IMR-90 (cell line): Measurements from ENCODE around the gene ARID4B. TPM values are rescaled to one million over a fixed set of nuclear protein-coding genes. Genes with fewer than 3 reads are reported as not detected.

Experiments
- ATAC-seq: fragments of 200-7000 bp; cut with Tn5 transposase; 2 replicates; pipeline ENCODE4 v1.9.1; 2020; ENCODE audit warnings: low read depth, mild to moderate bottlenecking, moderate library complexity
- BruUV-seq: library from RNA; stranded (reverse); fragments of 400-500 nt; replicated peaks from 2 replicates; lab custom pipeline; 2021; lab: Mats Ljungman, UMichigan
- CTCF ChIA-PET: fragments of 300-600 bp; formaldehyde crosslinking; extraction: SDS; loops from one replicate; lab custom pipeline; 2021; ENCODE audit warnings: antibody characterized with exemption; lab: Yijun Ruan, JAX
- POLR2A ChIA-PET: fragments of 300-600 bp; sonication (Branson Sonifier 250); formaldehyde crosslinking; loops from one replicate; lab custom pipeline; 2022; ENCODE audit warnings: antibody characterized with exemption; ENCODE audit not compliant: unreplicated experiment; lab: Charles Lee
- DNase-seq: peaks from one replicate; pipeline ENCODE4 v3.0.0; 2013
- H2AFZ ChIP-seq: replicated peaks from 2 replicates; pipeline ENCODE3; 2013; ENCODE audit warnings: low read length, mild to moderate bottlenecking; ENCODE audit not compliant: poor library complexity
- H2AK5ac ChIP-seq: 2 replicates; pipeline ENCODE4 v1.6.1; 2013; ENCODE audit warnings: low read depth, low read length, inconsistent platforms
- H2AK9ac ChIP-seq: replicated peaks from 2 replicates; pipeline ENCODE3; 2013; ENCODE audit warnings: mild to moderate bottlenecking, low read depth, low read length, moderate library complexity; ENCODE audit not compliant: poor library complexity
- H2BK120ac ChIP-seq: 2 replicates; pipeline ENCODE4 v1.6.1; 2013; ENCODE audit warnings: low read depth, low read length, inconsistent platforms
- H2BK15ac ChIP-seq: 3 replicates; pipeline ENCODE4 v1.6.1; 2013; ENCODE audit warnings: low read depth, low read length, inconsistent platforms
- H2BK20ac ChIP-seq: 2 replicates; pipeline ENCODE4 v1.6.1; 2013; ENCODE audit warnings: low read depth, mild to moderate bottlenecking, inconsistent platforms, low read length, moderate library complexity
- H2BK5ac ChIP-seq: 2 replicates; pipeline ENCODE4 v1.6.1; 2013; ENCODE audit warnings: mild to moderate bottlenecking, low read depth, low read length, inconsistent platforms; ENCODE audit not compliant: poor library complexity, severe bottlenecking
- H3K14ac ChIP-seq: replicated peaks from 2 replicates; pipeline ENCODE4 v1.6.1; 2013; ENCODE audit warnings: low read depth, low read length, inconsistent platforms
- H3K18ac ChIP-seq: 2 replicates; pipeline ENCODE4 v1.6.1; 2013; ENCODE audit warnings: low read depth, low read length, control low read depth
- H3K23ac ChIP-seq: 2 replicates; pipeline ENCODE4 v1.6.1; 2013; ENCODE audit warnings: low read depth, low read length, inconsistent platforms
- H3K27ac ChIP-seq: 2 replicates; pipeline ENCODE4 v1.5.1; 2013; ENCODE audit warnings: mild to moderate bottlenecking, control low read depth, low read length; ENCODE audit not compliant: insufficient read depth
- H3K27me3 ChIP-seq: 2 replicates; pipeline ENCODE4 v1.6.1; 2013; ENCODE audit warnings: low read length; ENCODE audit not compliant: control insufficient read depth, insufficient read depth
- H3K36me3 ChIP-seq: 2 replicates; pipeline ENCODE4 v1.6.1; 2013; ENCODE audit warnings: low read length, mixed read lengths; ENCODE audit not compliant: control insufficient read depth, insufficient read depth
- H3K4ac ChIP-seq: 2 replicates; pipeline ENCODE4 v1.6.1; 2013; ENCODE audit warnings: low read depth, low read length, inconsistent platforms
- H3K4me1 ChIP-seq: 2 replicates; pipeline ENCODE4 v1.6.1; 2013; ENCODE audit warnings: low read length, mixed read lengths; ENCODE audit not compliant: control insufficient read depth, insufficient read depth
- H3K4me2 ChIP-seq: 2 replicates; pipeline ENCODE4 v1.6.1; 2013; ENCODE audit warnings: low read depth, mild to moderate bottlenecking, control low read depth, low read length, moderate library complexity
- H3K4me3 ChIP-seq: 2 replicates; pipeline ENCODE4 v1.5.1; 2013; ENCODE audit warnings: low read depth, mild to moderate bottlenecking, control low read depth, low read length, moderate library complexity; ENCODE audit not compliant: insufficient read depth
- H3K56ac ChIP-seq: 2 replicates; pipeline ENCODE4 v1.6.1; 2013; ENCODE audit warnings: low read length, inconsistent platforms; ENCODE audit not compliant: insufficient read depth; ENCODE audit errors: extremely low read depth
- H3K79me1 ChIP-seq, 2 experiments: 2 replicates each; pipeline ENCODE4 v1.6.1; 2013; ENCODE audit warnings: low read length in 2 of 2, inconsistent platforms in 1 of 2, low read depth in 1 of 2
- H3K9ac ChIP-seq: 2 replicates; pipeline ENCODE4 v1.6.1; 2013; ENCODE audit warnings: low read depth, low read length, control low read depth
- H3K9me1 ChIP-seq: 2 replicates; pipeline ENCODE4 v1.6.1; 2013; ENCODE audit warnings: low read length, inconsistent platforms; ENCODE audit not compliant: insufficient read depth
- H3K9me3 ChIP-seq: 2 replicates; pipeline ENCODE4 v1.6.1; 2013; ENCODE audit warnings: low read length; ENCODE audit not compliant: control insufficient read depth, insufficient read depth
- H4K20me1 ChIP-seq: 2 replicates; pipeline ENCODE4 v1.6.1; 2013; ENCODE audit warnings: low read length, inconsistent platforms; ENCODE audit not compliant: insufficient read depth
- H4K5ac ChIP-seq: 2 replicates; pipeline ENCODE4 v1.6.1; 2013; ENCODE audit warnings: mild to moderate bottlenecking, low read depth, low read length, control low read depth
- H4K8ac ChIP-seq, 2 experiments: 2 replicates each; pipeline ENCODE4 v1.6.1; 2013; ENCODE audit warnings: low read depth in 2 of 2, low read length in 2 of 2, control low read depth in 1 of 2, inconsistent platforms in 1 of 2
- H4K91ac ChIP-seq: 2 replicates; pipeline ENCODE4 v1.6.1; 2013; ENCODE audit warnings: low read depth, low read length, inconsistent platforms; ENCODE audit not compliant: insufficient read depth
- CHD1 ChIP-seq: IDR thresholded peaks from 2 replicates; pipeline ENCODE4 v1.6.1; 2012; ENCODE audit warnings: low read depth, low read length, improper control_type of control experiment
- FOS ChIP-seq: fragments of 150-350 bp; IDR thresholded peaks from 2 replicates; pipeline ENCODE4 v1.6.1; 2016; ENCODE audit warnings: low read depth, low read length
- SMC3 ChIP-seq: fragments of 150-350 bp; IDR thresholded peaks from 2 replicates; pipeline ENCODE4 v1.6.1; 2016; ENCODE audit warnings: low read depth, mild to moderate bottlenecking, antibody characterized with exemption, low read length, moderate library complexity
- WGBS, 2 experiments: methylation state at CpG; one replicate each; pipeline versions ENCODE4 v1.1.5 to v1.1.7; 2013; ENCODE audit warnings: missing lambda C conversion rate in 2 of 2; ENCODE audit not compliant: insufficient read length in 1 of 2; ENCODE audit errors: extremely low coverage in 2 of 2; 5-methylcytosine and 5-hydroxymethylcytosine counted together
- dilution Hi-C: fragments of 300-500 bp; cut with HindIII; formaldehyde crosslinking; loops from one replicate; pipeline ENCODE4 v1.14.3; 2018; ENCODE audit warnings: low sequenced_read_pairs; ENCODE audit not compliant: unreplicated experiment
- in situ Hi-C: fragments of 300-500 bp; cut with MboI; formaldehyde crosslinking; loops from 3 replicates; pipeline ENCODE4 v1.14.3; 2019; ENCODE audit warnings: low sequenced_read_pairs, inconsistent platforms, mixed read lengths
- intact Hi-C: fragments of 100-400 bp; cut with micrococcal nuclease; formaldehyde crosslinking; loops from 2 replicates; pipeline ENCODE4 v1.10.0; 2022
- polyA plus RNA-seq, 3 experiments: library from polyadenylated mRNA; depleted of rRNA; stranded (reverse); fragments of >200 nt; gene quantifications; 2 replicates each; pipeline ENCODE4 v1.2.3, GENCODE V29; 2012; ENCODE audit warnings: low replicate concordance in 1 of 3
- total RNA-seq: library from RNA; depleted of rRNA; stranded (reverse); fragments of >200 nt; gene quantifications from 2 replicates; pipeline ENCODE4 v1.2.3, GENCODE V29; 2012

Gene ARID4B
- total and polyA plus RNA-seq, 2 of the 4 experiments (the other 2 are of a cell fraction) = 8.5 to 16.0 TPM

GRCh38 chr1:235275223-235275622 lies 52.8 kb downstream of the ARID4B start:
- H2AK9ac ChIP-seq = no peak overlapping the region
- H3K9ac ChIP-seq = no peak overlapping the region
- H3K4me2 ChIP-seq = no peak overlapping the region
- in situ Hi-C loops (no loop called here), intact Hi-C loops (no loop called here), dilution Hi-C loops (no loop called here)
- H2BK120ac ChIP-seq = no peak overlapping the region
- H3K14ac ChIP-seq = no peak overlapping the region
- no peak overlapping the region for H4K8ac ChIP-seq
- no peak overlapping the region for H2AFZ ChIP-seq
- no TSS peak for BruUV-seq
- H2BK5ac ChIP-seq = no peak overlapping the region
- no peaks in the 10 kb centered on the region for H3K9me3 ChIP-seq
- H3K4me1 ChIP-seq = peaks cover 8% of the 10 kb centered on the region
- no peaks in the 10 kb centered on the region for H3K27me3 ChIP-seq
- H3K23ac ChIP-seq = no peak overlapping the region
- no peak overlapping the region for H3K4me3 ChIP-seq
- no peak for DNase-seq
- no peak overlapping the region for H3K18ac ChIP-seq
- no peak overlapping the region for H2AK5ac ChIP-seq
- H2BK20ac ChIP-seq = no peak overlapping the region
- no peak for ATAC-seq
- no peak for TF ChIP-seq SMC3
- TF ChIP-seq CHD1 = no peak
- TF ChIP-seq FOS = no peak
- no peak overlapping the region for H3K56ac ChIP-seq
- H3K4ac ChIP-seq = no peak overlapping the region
- H3K9me1 ChIP-seq = peaks cover 6% of the 10 kb centered on the region; the same call in 1 of the 2 replicates
- 92% methylated on average over 2 of the region's 3 CpGs; no CpG with 5 or more reads in 1 of the 2 experiments for WGBS, 2 experiments
- no peak overlapping the region for H4K91ac ChIP-seq
- H4K20me1 ChIP-seq = peaks cover 80% of the 10 kb centered on the region
- H3K36me3 ChIP-seq = no peaks in the 10 kb centered on the region
- no peak overlapping the region for H2BK15ac ChIP-seq
- ChIA-PET CTCF (no interaction called here), POLR2A (interaction anchor here (0.6 kb wide), 1 partner anchor 46 kb away, joined by 3 read pairs; no protein-coding TSS in a partner anchor)
- H3K79me1 ChIP-seq = peaks cover 19 to 64% of the 10 kb centered on the region in 2 experiments
- no peak overlapping the region for H4K5ac ChIP-seq
- no peak overlapping the region for H3K27ac ChIP-seq
